ENCODE measurements around the gene IGFN1. TPM values are rescaled to one million over a fixed set of nuclear protein-coding genes. Genes with fewer than 3 reads are reported as not detected.
"Not testable (repeated sequence)": the region's sequence is repeated elsewhere in the genome, so short reads cannot be mapped to it uniquely, and the experiment has no call there.

Gene IGFN1
- total RNA-seq, 1 experiment from 2014 or later: 0.04 TPM

DNA sequence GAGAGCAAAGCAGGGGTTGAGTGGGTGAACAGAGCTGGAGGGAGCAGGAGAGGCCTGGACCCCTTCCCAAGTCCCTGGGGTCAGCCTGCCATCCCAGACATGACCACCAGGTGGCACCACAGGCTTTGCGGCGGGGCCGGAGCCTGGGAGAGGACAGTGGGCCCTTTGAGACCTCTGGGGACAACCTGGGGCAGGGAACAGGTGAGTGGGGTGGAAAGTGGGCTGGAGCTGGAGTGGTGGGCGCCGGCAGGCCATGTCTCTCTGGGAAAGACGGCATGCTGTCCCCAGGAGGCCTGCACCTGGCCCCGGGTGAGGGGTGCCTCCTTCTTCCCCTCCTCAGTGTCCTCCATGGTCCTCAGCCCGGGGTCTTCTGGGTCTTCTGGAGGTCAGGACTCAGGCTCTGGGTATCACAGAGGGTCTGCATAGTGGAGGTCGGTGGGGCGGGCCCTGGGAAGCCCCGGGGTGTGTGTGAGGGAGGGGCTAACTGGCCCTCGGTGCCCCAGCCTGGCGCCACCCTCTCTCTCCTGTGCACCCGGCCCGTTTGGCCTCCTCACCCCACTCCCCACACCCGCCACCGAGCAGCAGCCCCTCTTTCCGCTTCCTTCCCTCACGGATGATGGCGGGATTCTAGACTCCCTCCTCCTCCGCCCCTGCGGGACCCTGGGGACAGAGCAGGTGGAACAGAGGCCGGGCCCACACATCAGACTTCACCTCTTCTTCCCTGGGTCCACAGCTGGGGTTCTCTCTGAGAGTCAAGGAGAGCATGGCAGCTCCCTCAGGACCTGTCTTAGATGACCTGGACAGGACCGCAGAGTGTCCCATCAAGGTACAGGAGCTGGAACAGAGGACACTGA, 64.2 kb downstream of the IGFN1 start:
- DNase-seq (peak; percentile 98), ATAC-seq (peak; percentile 87)
- TF ChIP-seq EZH2phosphoT487 (IDR thresholded peaks at IDR 0.05; ENCODE audit: borderline replicate concordance, low read length): no peak
- TF ChIP-seq EZH2 (IDR thresholded peaks at IDR 0.05; ENCODE audit: low read length, unreplicated experiment): no peak
- TF ChIP-seq, protein P1, sequence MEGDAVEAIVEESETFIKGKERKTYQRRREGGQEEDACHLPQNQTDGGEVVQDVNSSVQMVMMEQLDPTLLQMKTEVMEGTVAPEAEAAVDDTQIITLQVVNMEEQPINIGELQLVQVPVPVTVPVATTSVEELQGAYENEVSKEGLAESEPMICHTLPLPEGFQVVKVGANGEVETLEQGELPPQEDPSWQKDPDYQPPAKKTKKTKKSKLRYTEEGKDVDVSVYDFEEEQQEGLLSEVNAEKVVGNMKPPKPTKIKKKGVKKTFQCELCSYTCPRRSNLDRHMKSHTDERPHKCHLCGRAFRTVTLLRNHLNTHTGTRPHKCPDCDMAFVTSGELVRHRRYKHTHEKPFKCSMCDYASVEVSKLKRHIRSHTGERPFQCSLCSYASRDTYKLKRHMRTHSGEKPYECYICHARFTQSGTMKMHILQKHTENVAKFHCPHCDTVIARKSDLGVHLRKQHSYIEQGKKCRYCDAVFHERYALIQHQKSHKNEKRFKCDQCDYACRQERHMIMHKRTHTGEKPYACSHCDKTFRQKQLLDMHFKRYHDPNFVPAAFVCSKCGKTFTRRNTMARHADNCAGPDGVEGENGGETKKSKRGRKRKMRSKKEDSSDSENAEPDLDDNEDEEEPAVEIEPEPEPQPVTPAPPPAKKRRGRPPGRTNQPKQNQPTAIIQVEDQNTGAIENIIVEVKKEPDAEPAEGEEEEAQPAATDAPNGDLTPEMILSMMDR (conservative IDR thresholded peaks at IDR 0.05; ENCODE audit: low read depth, low read length): peak; percentile 100
- Histone ChIP-seq H3K4me3 (ENCODE audit: low read length) (no peak overlapping the region), H3F3A (ENCODE audit: low read length, unreplicated experiment) (no peaks in the 10 kb centered on the region), H3K27me3 (ENCODE audit: low read length) (no peaks in the 10 kb centered on the region), H4K20me1 (ENCODE audit: low read length) (no peaks in the 10 kb centered on the region), H3K27ac (ENCODE audit: low read length) (no peak overlapping the region), H3K9me3 (ENCODE audit: low read length) (no peaks in the 10 kb centered on the region), H2AFZ (ENCODE audit: low read length) (peak overlapping the region; percentile 9; the same call in 1 of the 2 replicates), H3K4me2 (ENCODE audit: low read length) (no peak overlapping the region), H3K9ac (ENCODE audit: low read length) (no peak overlapping the region), H3K79me2 (ENCODE audit: low read length) (no peaks in the 10 kb centered on the region), H3K9me2 (replicated peaks; ENCODE audit: low read length) (no peaks in the 10 kb centered on the region), H3K36me3 (ENCODE audit: low read depth, low read length) (no peaks in the 10 kb centered on the region), H3K4me1 (ENCODE audit: insufficient read depth, low read length) (no peaks in the 10 kb centered on the region)
- ChIA-PET CTCF (interaction anchor here (0.6 to 1.6 kb wide), 7 partner anchors 11 to 107 kb away, joined by 3 to 13 read pairs (median 4); partner anchors contain the start of gene TMEM9), POLR2A (ENCODE audit: unreplicated experiment) (no interaction called here)
- no TSS peak for BruUV-seq (replicated peaks)
- intact Hi-C loops (cut with micrococcal nuclease): loop anchor here (1.0 kb wide), 2 partner anchors 91 to 106 kb away; no protein-coding TSS in a partner anchor

DNA sequence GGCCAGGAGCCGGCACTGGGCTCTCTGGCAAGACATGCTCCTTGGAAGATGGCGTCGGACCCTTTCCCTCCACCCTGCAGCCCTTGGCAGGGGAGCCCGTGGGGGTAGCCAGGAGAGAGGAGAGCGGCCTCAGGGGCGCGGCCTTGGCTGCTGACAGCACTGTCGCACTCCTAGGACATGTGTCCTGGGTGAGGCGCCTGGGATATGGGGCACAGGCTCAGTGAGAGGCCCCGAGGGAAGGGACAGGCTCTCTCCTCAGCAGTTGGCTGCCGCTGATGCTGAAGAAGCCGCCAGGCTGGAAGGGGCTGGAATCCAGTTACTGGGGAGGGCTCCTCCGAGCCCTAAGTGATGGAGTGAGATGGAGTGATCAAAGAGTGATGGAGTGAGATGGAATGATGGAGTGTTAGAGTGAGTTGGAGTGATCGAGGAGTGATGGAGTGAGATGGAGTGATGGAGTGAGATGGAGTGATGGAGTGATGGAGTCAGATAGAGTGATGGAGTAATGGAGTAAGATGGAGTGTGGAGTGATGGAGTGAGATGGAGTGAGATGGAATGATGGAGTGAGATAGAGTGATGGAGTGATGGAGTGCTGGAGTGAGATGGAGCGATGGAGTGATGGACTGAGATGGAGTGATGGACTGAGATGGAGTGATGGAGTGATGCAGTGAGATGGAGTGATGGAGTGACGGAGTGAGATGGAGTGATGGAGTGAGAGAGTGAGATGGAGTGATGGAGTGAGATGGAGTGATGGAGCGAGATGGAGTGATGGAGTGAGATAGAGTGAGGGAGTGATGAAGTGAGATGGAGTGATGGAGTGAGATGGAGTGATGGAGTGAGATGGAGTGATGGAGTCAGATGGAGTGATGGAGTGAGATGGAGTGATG, 65.1 kb downstream of the IGFN1 start:
- BruUV-seq (replicated peaks): no TSS peak
- TF ChIP-seq, protein P1 (conservative IDR thresholded peaks at IDR 0.05; ENCODE audit: low read depth, low read length): no peak
- TF ChIP-seq EZH2phosphoT487 (IDR thresholded peaks at IDR 0.05; ENCODE audit: borderline replicate concordance, low read length): no peak
- no peak for TF ChIP-seq EZH2 (IDR thresholded peaks at IDR 0.05; ENCODE audit: low read length, unreplicated experiment)
- Histone ChIP-seq H2AFZ (ENCODE audit: low read length) (no peak overlapping the region), H3K4me2 (ENCODE audit: low read length) (no peak overlapping the region), H3K27me3 (ENCODE audit: low read length) (no peaks in the 10 kb centered on the region), H3F3A (ENCODE audit: low read length, unreplicated experiment) (no peaks in the 10 kb centered on the region), H3K27ac (ENCODE audit: low read length) (no peak overlapping the region), H4K20me1 (ENCODE audit: low read length) (no peaks in the 10 kb centered on the region), H3K9ac (ENCODE audit: low read length) (no peak overlapping the region), H3K79me2 (ENCODE audit: low read length) (no peaks in the 10 kb centered on the region), H3K4me1 (ENCODE audit: insufficient read depth, low read length) (no peaks in the 10 kb centered on the region), H3K4me3 (ENCODE audit: low read length) (no peak overlapping the region), H3K9me2 (replicated peaks; ENCODE audit: low read length) (no peaks in the 10 kb centered on the region), H3K36me3 (ENCODE audit: low read depth, low read length) (no peaks in the 10 kb centered on the region), H3K9me3 (ENCODE audit: low read length) (no peaks in the 10 kb centered on the region)
- ATAC-seq: no peak
- DNase-seq: no peak
- ChIA-PET POLR2A (ENCODE audit: unreplicated experiment) (no interaction called here), CTCF (no interaction called here)
- intact Hi-C loops (cut with micrococcal nuclease): no loop called here

DNA sequence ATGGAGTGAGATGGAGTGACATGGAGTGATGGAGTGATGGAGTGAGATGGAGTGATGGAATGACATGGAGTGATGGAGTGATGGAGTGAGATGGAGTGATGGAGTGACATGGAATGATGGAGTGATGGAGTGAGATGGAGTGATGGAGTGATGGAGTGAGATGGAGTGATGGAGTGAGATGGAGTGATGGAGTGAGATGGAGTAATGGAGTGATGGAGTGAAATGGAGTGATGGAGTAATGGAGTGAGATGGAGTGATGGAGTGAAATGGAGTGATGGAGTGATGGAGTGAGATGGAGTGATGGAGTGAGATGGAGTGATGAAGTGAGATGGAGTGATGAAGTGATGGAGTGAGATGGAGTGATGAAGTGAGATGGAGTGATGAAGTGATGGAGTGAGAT, 67.5 kb downstream of the IGFN1 start:
- POLR2A ChIA-PET (ENCODE audit: unreplicated experiment); H3F3A ChIP-seq (ENCODE audit: low read length, unreplicated experiment); DNase-seq; BruUV-seq (replicated peaks); H3K9me3 ChIP-seq (ENCODE audit: low read length); H3K4me1 ChIP-seq (ENCODE audit: insufficient read depth, low read length); H3K27ac ChIP-seq (ENCODE audit: low read length); CTCF ChIA-PET; H3K9me2 ChIP-seq (replicated peaks; ENCODE audit: low read length); intact Hi-C loops (cut with micrococcal nuclease); H3K4me2 ChIP-seq (ENCODE audit: low read length); H3K4me3 ChIP-seq (ENCODE audit: low read length); H3K9ac ChIP-seq (ENCODE audit: low read length); H3K36me3 ChIP-seq (ENCODE audit: low read depth, low read length); ATAC-seq; H2AFZ ChIP-seq (ENCODE audit: low read length); H3K79me2 ChIP-seq (ENCODE audit: low read length); H3K27me3 ChIP-seq (ENCODE audit: low read length); H4K20me1 ChIP-seq (ENCODE audit: low read length): not testable (repeated sequence)
